ENCODE results near the gene CREB5.

DNA sequence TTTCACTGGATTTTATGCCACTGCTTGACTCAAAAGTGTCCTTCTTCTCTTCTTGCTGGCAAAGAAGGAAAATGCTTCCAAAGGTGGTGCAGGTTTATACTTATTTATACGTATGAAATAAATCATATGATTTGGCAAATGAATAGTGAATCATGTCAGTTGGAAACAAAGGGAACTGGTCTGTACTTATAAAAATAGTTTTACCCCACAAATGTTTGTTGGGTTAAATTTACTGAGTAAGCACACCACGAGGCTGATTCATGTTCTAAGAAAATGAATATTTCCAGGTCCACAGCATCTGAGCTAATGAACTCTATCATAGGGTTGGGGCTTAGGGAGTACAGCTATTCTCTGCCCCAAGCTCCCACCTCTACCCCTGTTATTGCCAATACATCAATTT lies 313.6 kb downstream of the CREB5 start:
- TF ChIP-seq CBX5 (IDR thresholded peaks at IDR 0.05; ENCODE audit: low read depth, low read length) (no peak), RFX5 (IDR thresholded peaks at IDR 0.05; ENCODE audit: borderline replicate concordance, low read depth, low read length) (no peak), ZNF274 (IDR thresholded peaks at IDR 0.05; ENCODE audit: borderline replicate concordance, extremely low read depth, low read length) (no peak), JUN (IDR thresholded peaks at IDR 0.05; ENCODE audit: low read depth, low read length) (no peak), NRF1 (IDR thresholded peaks at IDR 0.05; ENCODE audit: low read depth, low read length) (no peak), POLR2A (IDR thresholded peaks at IDR 0.05; ENCODE audit: control extremely low read depth in 1 of 2, low read depth in 2 of 2, low read length in 2 of 2) (no peak), BACH1 (IDR thresholded peaks at IDR 0.05; ENCODE audit: low read length) (no peak), POLR2AphosphoS5 (IDR thresholded peaks at IDR 0.05; ENCODE audit: low read depth, low read length) (no peak), TEAD4 (IDR thresholded peaks at IDR 0.05; ENCODE audit: low read depth, low read length) (no peak)
- TF ChIP-seq, protein P1, sequence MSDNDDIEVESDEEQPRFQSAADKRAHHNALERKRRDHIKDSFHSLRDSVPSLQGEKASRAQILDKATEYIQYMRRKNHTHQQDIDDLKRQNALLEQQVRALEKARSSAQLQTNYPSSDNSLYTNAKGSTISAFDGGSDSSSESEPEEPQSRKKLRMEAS (IDR thresholded peaks at IDR 0.05): no peak
- TF ChIP-seq, protein P2, sequence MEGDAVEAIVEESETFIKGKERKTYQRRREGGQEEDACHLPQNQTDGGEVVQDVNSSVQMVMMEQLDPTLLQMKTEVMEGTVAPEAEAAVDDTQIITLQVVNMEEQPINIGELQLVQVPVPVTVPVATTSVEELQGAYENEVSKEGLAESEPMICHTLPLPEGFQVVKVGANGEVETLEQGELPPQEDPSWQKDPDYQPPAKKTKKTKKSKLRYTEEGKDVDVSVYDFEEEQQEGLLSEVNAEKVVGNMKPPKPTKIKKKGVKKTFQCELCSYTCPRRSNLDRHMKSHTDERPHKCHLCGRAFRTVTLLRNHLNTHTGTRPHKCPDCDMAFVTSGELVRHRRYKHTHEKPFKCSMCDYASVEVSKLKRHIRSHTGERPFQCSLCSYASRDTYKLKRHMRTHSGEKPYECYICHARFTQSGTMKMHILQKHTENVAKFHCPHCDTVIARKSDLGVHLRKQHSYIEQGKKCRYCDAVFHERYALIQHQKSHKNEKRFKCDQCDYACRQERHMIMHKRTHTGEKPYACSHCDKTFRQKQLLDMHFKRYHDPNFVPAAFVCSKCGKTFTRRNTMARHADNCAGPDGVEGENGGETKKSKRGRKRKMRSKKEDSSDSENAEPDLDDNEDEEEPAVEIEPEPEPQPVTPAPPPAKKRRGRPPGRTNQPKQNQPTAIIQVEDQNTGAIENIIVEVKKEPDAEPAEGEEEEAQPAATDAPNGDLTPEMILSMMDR (IDR thresholded peaks at IDR 0.05; ENCODE audit: control extremely low read depth in 1 of 3, insufficient read depth in 1 of 3, low read depth in 1 of 3, low read length in 3 of 3): no peak
